Ureter (tissue), 1 donor: Measurements from ENCODE around the gene USP17L28. TPM values are rescaled to one million over a fixed set of nuclear protein-coding genes. Genes with fewer than 3 reads are reported as not detected.
"Not testable (repeated sequence)": the region's sequence is repeated elsewhere in the genome, so short reads cannot be mapped to it uniquely, and the experiment has no call there.

ENCODE experiments used
- DNase-seq: peaks from one replicate; pipeline ENCODE4 v3.0.0-alpha.2; 2020; ENCODE audit warnings: low spot score
- total RNA-seq: library from RNA; stranded (reverse); gene quantifications from one replicate; pipeline ENCODE4 v1.2.4, GENCODE V29; 2023
- donor health status: DM: yes; HTN: yes; CAD: no.

The USP17L28 gene, protein sequence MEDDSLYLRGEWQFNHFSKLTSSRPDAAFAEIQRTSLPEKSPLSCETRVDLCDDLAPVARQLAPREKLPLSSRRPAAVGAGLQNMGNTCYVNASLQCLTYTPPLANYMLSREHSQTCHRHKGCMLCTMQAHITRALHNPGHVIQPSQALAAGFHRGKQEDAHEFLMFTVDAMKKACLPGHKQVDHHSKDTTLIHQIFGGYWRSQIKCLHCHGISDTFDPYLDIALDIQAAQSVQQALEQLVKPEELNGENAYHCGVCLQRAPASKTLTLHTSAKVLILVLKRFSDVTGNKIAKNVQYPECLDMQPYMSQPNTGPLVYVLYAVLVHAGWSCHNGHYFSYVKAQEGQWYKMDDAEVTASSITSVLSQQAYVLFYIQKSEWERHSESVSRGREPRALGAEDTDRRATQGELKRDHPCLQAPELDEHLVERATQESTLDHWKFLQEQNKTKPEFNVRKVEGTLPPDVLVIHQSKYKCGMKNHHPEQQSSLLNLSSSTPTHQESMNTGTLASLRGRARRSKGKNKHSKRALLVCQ
- total RNA-seq, result not detected

DNA sequence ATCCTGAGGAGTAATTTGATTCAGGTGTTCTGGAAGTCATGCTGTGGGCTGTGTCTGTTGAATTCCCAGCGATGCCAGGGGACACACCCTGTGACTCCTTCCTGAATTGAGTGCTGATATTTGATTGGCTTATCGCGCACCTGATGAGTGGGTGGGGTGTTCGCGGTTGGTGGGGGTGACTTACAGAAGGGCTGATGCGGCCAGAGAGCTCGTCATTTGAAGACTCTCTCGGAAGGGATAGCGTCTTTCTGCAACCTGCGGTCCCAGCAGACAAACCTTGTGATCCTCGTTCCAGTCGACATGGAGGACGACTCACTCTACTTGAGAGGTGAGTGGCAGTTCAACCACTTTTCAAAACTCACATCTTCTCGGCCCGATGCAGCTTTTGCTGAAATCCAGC lies at the start of gene USP17L28:
USP17L28 (plus strand) TSS at position 301 of the 400 bp plus-strand sequence; CDS start at position 301, 0 bp downstream.
- DNase-seq, result not testable (repeated sequence)

DNA sequence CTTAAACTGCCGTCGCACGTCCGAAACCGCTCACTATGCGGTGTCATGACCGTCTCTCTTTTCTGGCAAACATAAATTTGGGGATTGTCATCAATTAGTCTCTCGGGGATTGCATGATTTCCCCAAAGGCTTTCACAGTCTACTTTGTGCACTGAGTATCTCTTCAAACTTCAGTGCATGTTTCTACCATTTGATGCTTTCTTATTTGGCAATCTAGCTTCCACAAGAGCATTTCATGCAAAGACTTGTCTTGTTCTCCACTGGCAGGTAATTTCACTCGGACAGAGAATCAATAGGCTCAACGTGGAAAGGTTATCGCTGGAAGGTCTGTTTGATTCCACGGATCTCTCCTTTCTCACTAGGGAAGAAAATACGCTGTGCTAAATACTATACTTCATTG lies 24.5 kb upstream of the USP17L28 start:
- DNase-seq, result not testable (repeated sequence)

DNA sequence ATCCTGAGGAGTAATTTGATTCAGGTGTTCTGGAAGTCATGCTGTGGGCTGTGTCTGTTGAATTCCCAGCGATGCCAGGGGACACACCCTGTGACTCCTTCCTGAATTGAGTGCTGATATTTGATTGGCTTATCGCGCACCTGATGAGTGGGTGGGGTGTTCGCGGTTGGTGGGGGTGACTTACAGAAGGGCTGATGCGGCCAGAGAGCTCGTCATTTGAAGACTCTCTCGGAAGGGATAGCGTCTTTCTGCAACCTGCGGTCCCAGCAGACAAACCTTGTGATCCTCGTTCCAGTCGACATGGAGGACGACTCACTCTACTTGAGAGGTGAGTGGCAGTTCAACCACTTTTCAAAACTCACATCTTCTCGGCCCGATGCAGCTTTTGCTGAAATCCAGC lies 23.8 kb upstream of the USP17L28 start, which contains the start of gene USP17L24:
USP17L24 (plus strand) TSS at position 301 of the 400 bp plus-strand sequence; CDS start at position 301, 0 bp downstream.
- DNase-seq, result not testable (repeated sequence)

DNA sequence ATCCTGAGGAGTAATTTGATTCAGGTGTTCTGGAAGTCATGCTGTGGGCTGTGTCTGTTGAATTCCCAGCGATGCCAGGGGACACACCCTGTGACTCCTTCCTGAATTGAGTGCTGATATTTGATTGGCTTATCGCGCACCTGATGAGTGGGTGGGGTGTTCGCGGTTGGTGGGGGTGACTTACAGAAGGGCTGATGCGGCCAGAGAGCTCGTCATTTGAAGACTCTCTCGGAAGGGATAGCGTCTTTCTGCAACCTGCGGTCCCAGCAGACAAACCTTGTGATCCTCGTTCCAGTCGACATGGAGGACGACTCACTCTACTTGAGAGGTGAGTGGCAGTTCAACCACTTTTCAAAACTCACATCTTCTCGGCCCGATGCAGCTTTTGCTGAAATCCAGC lies 19.1 kb upstream of the USP17L28 start, which contains the start of gene USP17L25:
USP17L25 (plus strand) TSS at position 301 of the 400 bp plus-strand sequence; CDS start at position 301, 0 bp downstream.
- not testable (repeated sequence) for DNase-seq

DNA sequence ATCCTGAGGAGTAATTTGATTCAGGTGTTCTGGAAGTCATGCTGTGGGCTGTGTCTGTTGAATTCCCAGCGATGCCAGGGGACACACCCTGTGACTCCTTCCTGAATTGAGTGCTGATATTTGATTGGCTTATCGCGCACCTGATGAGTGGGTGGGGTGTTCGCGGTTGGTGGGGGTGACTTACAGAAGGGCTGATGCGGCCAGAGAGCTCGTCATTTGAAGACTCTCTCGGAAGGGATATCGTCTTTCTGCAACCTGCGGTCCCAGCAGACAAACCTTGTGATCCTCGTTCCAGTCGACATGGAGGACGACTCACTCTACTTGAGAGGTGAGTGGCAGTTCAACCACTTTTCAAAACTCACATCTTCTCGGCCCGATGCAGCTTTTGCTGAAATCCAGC lies 14.3 kb upstream of the USP17L28 start, which contains the start of gene USP17L26:
USP17L26 (plus strand) TSS at position 301 of the 400 bp plus-strand sequence; CDS start at position 301, 0 bp downstream.
- not testable (repeated sequence) for DNase-seq

DNA sequence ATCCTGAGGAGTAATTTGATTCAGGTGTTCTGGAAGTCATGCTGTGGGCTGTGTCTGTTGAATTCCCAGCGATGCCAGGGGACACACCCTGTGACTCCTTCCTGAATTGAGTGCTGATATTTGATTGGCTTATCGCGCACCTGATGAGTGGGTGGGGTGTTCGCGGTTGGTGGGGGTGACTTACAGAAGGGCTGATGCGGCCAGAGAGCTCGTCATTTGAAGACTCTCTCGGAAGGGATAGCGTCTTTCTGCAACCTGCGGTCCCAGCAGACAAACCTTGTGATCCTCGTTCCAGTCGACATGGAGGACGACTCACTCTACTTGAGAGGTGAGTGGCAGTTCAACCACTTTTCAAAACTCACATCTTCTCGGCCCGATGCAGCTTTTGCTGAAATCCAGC lies 9.6 kb upstream of the USP17L28 start, which contains the start of gene USP17L5:
USP17L5 (plus strand) TSS at position 301 of the 400 bp plus-strand sequence; CDS start at position 301, 0 bp downstream.
- not testable (repeated sequence) for DNase-seq

DNA sequence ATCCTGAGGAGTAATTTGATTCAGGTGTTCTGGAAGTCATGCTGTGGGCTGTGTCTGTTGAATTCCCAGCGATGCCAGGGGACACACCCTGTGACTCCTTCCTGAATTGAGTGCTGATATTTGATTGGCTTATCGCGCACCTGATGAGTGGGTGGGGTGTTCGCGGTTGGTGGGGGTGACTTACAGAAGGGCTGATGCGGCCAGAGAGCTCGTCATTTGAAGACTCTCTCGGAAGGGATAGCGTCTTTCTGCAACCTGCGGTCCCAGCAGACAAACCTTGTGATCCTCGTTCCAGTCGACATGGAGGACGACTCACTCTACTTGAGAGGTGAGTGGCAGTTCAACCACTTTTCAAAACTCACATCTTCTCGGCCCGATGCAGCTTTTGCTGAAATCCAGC lies 4.8 kb upstream of the USP17L28 start, which contains the start of gene USP17L27:
USP17L27 (plus strand) TSS at position 301 of the 400 bp plus-strand sequence; CDS start at position 301, 0 bp downstream.
- DNase-seq, result not testable (repeated sequence)

DNA sequence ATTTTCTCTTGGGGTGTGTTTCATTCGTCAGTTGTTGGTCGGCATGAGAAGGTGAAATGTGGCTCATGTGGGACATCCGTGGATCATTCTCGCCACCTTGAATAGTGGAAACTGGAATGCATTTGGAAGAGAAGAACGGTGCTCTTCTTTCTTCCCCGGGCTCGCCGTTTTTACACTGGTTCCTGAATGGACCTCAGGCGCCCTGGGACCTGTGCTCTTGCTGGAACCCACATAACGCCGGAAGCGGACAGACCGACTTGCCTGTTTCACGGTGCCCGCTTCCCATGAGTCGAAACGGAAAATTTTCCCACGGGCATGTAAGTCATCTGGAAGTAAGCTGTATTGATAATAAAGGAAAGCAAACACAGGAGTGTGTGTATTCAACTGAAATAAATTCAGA lies 2.2 kb downstream of the USP17L28 start:
- not testable (repeated sequence) for DNase-seq

DNA sequence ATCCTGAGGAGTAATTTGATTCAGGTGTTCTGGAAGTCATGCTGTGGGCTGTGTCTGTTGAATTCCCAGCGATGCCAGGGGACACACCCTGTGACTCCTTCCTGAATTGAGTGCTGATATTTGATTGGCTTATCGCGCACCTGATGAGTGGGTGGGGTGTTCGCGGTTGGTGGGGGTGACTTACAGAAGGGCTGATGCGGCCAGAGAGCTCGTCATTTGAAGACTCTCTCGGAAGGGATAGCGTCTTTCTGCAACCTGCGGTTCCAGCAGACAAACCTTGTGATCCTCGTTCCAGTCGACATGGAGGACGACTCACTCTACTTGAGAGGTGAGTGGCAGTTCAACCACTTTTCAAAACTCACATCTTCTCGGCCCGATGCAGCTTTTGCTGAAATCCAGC lies 4.6 kb downstream of the USP17L28 start, which contains the start of gene USP17L29:
USP17L29 (plus strand) TSS at position 301 of the 400 bp plus-strand sequence; CDS start at position 301, 0 bp downstream.
- DNase-seq, result not testable (repeated sequence)

DNA sequence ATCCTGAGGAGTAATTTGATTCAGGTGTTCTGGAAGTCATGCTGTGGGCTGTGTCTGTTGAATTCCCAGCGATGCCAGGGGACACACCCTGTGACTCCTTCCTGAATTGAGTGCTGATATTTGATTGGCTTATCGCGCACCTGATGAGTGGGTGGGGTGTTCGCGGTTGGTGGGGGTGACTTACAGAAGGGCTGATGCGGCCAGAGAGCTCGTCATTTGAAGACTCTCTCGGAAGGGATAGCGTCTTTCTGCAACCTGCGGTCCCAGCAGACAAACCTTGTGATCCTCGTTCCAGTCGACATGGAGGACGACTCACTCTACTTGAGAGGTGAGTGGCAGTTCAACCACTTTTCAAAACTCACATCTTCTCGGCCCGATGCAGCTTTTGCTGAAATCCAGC lies 14.1 kb downstream of the USP17L28 start, which contains the start of gene USP17L30:
USP17L30 (plus strand) TSS at position 301 of the 400 bp plus-strand sequence; CDS start at position 301, 0 bp downstream.
- not testable (repeated sequence) for DNase-seq

DNA sequence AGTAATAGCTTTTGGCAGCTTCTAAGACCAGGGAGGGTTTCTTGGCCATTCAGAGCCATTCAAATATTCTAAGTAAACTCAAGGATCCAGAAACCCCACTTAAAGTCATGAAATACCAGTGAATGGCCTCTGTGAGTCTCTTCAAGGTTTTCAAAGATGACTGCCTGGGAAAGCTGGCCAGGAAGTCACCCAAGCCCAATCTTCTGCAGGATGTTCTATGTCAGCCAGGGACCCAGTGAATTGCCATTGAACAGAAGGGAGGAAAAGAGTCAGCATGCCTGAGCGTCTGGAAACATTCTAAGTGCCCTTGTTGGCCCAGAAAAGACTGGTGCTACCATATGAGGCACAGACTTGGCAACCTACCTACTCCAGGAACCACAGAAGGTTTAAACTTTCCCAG lies 31.2 kb downstream of the USP17L28 start:
- not testable (repeated sequence) for DNase-seq

DNA sequence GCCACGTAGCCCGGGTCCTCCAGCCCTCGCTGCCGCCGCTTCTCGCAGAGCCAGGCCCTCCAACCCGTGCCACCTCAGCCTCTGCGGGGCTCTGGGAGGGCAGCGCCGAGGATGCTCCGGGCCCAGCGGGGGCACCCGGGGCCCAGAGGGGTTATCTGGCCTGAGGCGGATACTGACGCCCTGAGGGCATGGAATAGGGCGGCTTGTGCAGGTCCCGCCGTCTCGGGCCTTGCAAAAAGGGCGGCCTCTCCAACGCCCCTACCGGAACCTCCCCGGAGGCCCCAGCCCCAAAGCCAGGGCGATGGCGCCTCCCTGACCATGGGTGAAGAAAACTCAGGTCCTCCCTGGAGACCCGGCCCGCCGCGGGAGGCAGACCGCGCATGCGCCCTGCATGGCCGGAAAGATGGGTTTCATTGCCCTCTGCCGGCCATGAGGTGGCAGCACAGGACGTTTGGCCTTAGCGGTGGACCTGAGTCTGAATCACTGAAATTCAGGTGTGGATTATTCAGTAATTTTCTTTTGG lies 32.4 kb downstream of the USP17L28 start:
- DNase-seq, result peak; percentile 43

DNA sequence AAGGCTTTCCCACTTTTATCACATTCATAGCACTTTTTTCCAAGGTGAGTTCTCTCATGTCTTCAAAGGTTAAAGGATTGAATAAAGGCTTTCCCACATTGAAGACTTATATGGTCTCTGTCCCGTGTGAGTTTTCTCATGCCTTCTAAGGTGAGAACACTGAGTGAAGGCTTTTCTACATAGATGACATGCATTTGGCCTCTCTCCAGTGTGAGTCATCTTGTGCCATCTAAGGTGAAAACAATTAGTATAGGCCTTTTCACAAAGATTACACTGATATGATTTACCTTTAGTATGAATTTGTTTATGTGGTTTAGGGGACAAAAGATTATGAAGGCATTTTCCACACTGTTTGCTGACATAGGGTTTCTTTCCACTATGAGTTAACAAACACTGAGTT lies 35.4 kb downstream of the USP17L28 start:
- no peak for DNase-seq

DNA sequence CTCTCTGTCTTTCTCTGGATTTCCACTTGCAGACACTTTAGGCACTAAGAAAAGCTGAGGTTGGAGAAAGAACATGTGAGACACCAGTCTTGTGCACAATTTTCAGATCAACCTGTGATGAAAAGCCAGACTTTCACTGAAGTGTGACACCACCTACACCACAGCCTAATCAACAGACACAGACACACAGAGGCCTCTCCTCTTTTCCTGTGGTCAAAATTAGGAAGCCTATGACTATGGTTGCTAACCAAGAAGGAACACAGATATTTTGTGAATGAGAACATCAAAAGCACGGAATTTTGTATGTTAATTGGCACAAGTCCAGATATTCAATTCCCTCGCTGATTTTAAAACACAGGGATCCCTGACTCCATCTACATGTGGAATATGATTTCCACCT lies 40.3 kb downstream of the USP17L28 start:
- DNase-seq, result not testable (repeated sequence)

Other genes with a start within 250 kb of the USP17L28 start
- gene FAM90A26, start 178.5 kb upstream of the USP17L28 start, total RNA-seq, result not detected
- not detected for gene USP17L10, start 138.2 kb upstream of the USP17L28 start, total RNA-seq
- 0.29 TPM for gene USP17L11, start 133.5 kb upstream of the USP17L28 start, total RNA-seq
- gene USP17L12, start 128.7 kb upstream of the USP17L28 start, total RNA-seq, result not detected
- gene USP17L13, start 124.0 kb upstream of the USP17L28 start, total RNA-seq, result not detected
- not detected for gene USP17L15, start 114.5 kb upstream of the USP17L28 start, total RNA-seq
- not detected for gene USP17L17, start 105.0 kb upstream of the USP17L28 start, total RNA-seq
- gene USP17L18, start 100.3 kb upstream of the USP17L28 start, total RNA-seq, result 0.29 TPM
- gene USP17L19, start 95.5 kb upstream of the USP17L28 start, total RNA-seq, result not detected
- not detected for gene USP17L20, start 90.8 kb upstream of the USP17L28 start, total RNA-seq
- not detected for gene USP17L21, start 86.0 kb upstream of the USP17L28 start, total RNA-seq
- not detected for gene USP17L22, start 81.3 kb upstream of the USP17L28 start, total RNA-seq
- gene USP17L24, start 23.7 kb upstream of the USP17L28 start, total RNA-seq, result not detected
- not detected for gene USP17L25, start 19.0 kb upstream of the USP17L28 start, total RNA-seq
- not detected for gene USP17L26, start 14.2 kb upstream of the USP17L28 start, total RNA-seq
- not detected for gene USP17L5, start 9.5 kb upstream of the USP17L28 start, total RNA-seq
- not detected for gene USP17L27, start 4.7 kb upstream of the USP17L28 start, total RNA-seq
- not detected for gene USP17L29, start 4.7 kb downstream of the USP17L28 start, total RNA-seq
- gene USP17L30, start 14.2 kb downstream of the USP17L28 start, total RNA-seq, result not detected
- not detected for gene DEFB131A, start 95.5 kb downstream of the USP17L28 start, total RNA-seq